HepG2 (cell line): Measurements from ENCODE around the gene TRPT1. TPM values are rescaled to one million over a fixed set of nuclear protein-coding genes. Genes with fewer than 3 reads are reported as not detected.

ENCODE experiments used
- BHLHE40 ChIP-seq: IDR thresholded peaks from 2 replicates; pipeline ENCODE4 v1.6.1; 2011; ENCODE audit warnings: low read length, improper control_type of control experiment
- GFI1 ChIP-seq: sonication (generic); formaldehyde crosslinking; IDR thresholded peaks from 2 replicates; pipeline ENCODE4 v1.5.0; 2020; ENCODE audit warnings: missing genetic modification reagents, mild to moderate bottlenecking, borderline replicate concordance
- HOXA9 ChIP-seq: sonication (generic); formaldehyde crosslinking; IDR thresholded peaks from 2 replicates; pipeline ENCODE4 v1.8.1; 2022; ENCODE audit warnings: missing genetic modification reagents, mild to moderate bottlenecking, moderate library complexity, borderline replicate concordance
- KLF11 ChIP-seq: IDR thresholded peaks from 2 replicates; pipeline ENCODE4 v1.6.1; 2016; ENCODE audit warnings: missing compliant biosample characterization
- MAZ ChIP-seq, 2 experiments: sonication (generic) in 1 of 2; formaldehyde crosslinking in 1 of 2; IDR thresholded peaks; 2 replicates each; pipeline versions ENCODE4 v1.5.0 to v1.6.1; 2012 to 2020; ENCODE audit warnings: low read depth in 2 of 2, mild to moderate bottlenecking in 2 of 2, borderline replicate concordance in 1 of 2, improper control_type of control experiment in 1 of 2, low read length in 1 of 2, missing genetic modification reagents in 1 of 2, moderate library complexity in 1 of 2
- MEF2D ChIP-seq: sonication (generic); formaldehyde crosslinking; IDR thresholded peaks from 2 replicates; pipeline ENCODE4 v1.5.1; 2020; ENCODE audit warnings: mild to moderate bottlenecking, missing genetic modification reagents
- MXD4 ChIP-seq: IDR thresholded peaks from 2 replicates; pipeline ENCODE4 v1.6.1; 2016; ENCODE audit warnings: mild to moderate bottlenecking, missing biosample characterization, missing genetic modification reagents
- PHF20 ChIP-seq: sonication (generic); formaldehyde crosslinking; IDR thresholded peaks from 2 replicates; pipeline ENCODE4 v1.5.0; 2020; ENCODE audit warnings: mild to moderate bottlenecking, missing genetic modification reagents
- SALL2 ChIP-seq: sonication (generic); formaldehyde crosslinking; IDR thresholded peaks from 2 replicates; pipeline ENCODE4 v1.8.1; 2023; ENCODE audit warnings: mild to moderate bottlenecking, missing genetic modification reagents, inconsistent platforms
- ZNF460 ChIP-seq: sonication (generic); formaldehyde crosslinking; IDR thresholded peaks from 2 replicates; pipeline ENCODE4 v1.5.1; 2020; ENCODE audit warnings: missing genetic modification reagents, mild to moderate bottlenecking, borderline replicate concordance
- polyA plus RNA-seq, 8 experiments: library from polyadenylated mRNA; depleted of rRNA in 3 of 8; stranded (reverse) in 7 of 8; unstranded in 1 of 8; fragments of >200 nt; fragmentation: Illumina TruSeq in 4 of 8; extraction: Trizol in 4 of 8; gene quantifications; 2 replicates each; pipeline versions ENCODE4 v1.2.1 to v1.2.3, GENCODE V29; 2011 to 2016; ENCODE audit warnings: low read depth in 4 of 8, missing spikeins in 1 of 8, mixed read lengths in 1 of 8; ENCODE audit not compliant: insufficient read depth in 1 of 8
- total RNA-seq, 5 experiments: library from RNA; depleted of rRNA; stranded (reverse); fragments of >200 nt; fragmentation: Illumina TruSeq; extraction: Trizol; gene quantifications; 2 replicates each; pipeline ENCODE4 v1.2.3, GENCODE V29; 2016; ENCODE audit warnings: low read depth in 1 of 5
- TF ChIP-seq, protein P1 (sequence below): sonication (generic); formaldehyde crosslinking; IDR thresholded peaks from 2 replicates; pipeline ENCODE4 v1.9.0; 2022; ENCODE audit warnings: low read depth, missing genetic modification reagents
- TF ChIP-seq, protein P2 (sequence below): sonication (generic); formaldehyde crosslinking; IDR thresholded peaks from 2 replicates; pipeline ENCODE4 v1.4.0; 2020; ENCODE audit warnings: missing genetic modification reagents
- TF ChIP-seq, protein P3 (sequence below): IDR thresholded peaks from 2 replicates; pipeline ENCODE4 v1.6.1; 2016; ENCODE audit warnings: mild to moderate bottlenecking, missing biosample characterization, missing genetic modification reagents
- TF ChIP-seq, protein P4 (sequence below): sonication (generic); formaldehyde crosslinking; IDR thresholded peaks from 2 replicates; pipeline ENCODE4 v1.4.0; 2020; ENCODE audit warnings: missing genetic modification reagents
- TF ChIP-seq, protein P5 (sequence below): sonication (generic); formaldehyde crosslinking; IDR thresholded peaks from 2 replicates; pipeline ENCODE4 v1.5.0; 2020; ENCODE audit warnings: mild to moderate bottlenecking, missing genetic modification reagents, borderline replicate concordance

Gene TRPT1
- total and polyA plus RNA-seq, 2 of the 13 experiments (the other 11 are each of a cell fraction or from before 2014, with no cell fraction given): 24.8 to 40.7 TPM

DNA sequence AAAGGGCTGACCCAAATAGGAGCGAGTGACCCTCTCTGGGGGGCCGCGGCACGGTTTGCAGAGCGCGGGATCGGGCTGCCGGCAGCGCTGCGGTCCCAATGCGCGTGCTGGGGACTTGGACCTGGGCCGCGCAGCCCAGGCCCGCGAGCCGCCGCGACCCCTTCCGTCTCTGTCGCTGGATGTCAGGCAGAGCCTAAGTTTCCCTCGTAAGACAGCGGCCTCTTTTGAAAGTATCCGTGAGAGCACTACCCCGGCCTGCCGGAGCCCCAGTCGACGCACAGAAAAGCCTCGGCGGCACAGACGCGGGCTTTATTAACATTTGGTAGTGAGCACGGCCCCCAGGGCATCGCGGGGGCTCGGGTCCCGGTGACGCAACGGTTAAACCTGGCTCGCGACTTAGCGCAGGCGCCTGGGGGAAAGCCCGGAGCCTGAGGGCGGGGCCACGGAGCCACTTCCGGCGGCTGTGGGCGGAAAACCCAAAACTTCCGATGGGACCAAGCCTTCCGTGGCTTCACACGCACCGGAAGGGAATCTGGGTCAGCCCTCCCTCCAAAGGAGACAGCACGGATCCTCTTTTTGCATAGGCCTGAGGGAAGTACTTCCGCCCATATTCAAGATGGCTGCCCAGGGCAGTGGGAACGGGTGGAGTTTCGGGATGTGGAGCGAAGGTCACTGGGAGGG lies 43.7 kb upstream of the TRPT1 start (continued):
- TF ChIP-seq, protein P1, sequence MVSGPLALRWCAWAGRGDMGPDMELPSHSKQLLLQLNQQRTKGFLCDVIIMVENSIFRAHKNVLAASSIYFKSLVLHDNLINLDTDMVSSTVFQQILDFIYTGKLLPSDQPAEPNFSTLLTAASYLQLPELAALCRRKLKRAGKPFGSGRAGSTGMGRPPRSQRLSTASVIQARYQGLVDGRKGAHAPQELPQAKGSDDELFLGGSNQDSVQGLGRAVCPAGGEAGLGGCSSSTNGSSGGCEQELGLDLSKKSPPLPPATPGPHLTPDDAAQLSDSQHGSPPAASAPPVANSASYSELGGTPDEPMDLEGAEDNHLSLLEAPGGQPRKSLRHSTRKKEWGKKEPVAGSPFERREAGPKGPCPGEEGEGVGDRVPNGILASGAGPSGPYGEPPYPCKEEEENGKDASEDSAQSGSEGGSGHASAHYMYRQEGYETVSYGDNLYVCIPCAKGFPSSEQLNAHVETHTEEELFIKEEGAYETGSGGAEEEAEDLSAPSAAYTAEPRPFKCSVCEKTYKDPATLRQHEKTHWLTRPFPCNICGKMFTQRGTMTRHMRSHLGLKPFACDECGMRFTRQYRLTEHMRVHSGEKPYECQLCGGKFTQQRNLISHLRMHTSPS (CRISPR knock-in tag): no peak
- TF ChIP-seq, protein P2, sequence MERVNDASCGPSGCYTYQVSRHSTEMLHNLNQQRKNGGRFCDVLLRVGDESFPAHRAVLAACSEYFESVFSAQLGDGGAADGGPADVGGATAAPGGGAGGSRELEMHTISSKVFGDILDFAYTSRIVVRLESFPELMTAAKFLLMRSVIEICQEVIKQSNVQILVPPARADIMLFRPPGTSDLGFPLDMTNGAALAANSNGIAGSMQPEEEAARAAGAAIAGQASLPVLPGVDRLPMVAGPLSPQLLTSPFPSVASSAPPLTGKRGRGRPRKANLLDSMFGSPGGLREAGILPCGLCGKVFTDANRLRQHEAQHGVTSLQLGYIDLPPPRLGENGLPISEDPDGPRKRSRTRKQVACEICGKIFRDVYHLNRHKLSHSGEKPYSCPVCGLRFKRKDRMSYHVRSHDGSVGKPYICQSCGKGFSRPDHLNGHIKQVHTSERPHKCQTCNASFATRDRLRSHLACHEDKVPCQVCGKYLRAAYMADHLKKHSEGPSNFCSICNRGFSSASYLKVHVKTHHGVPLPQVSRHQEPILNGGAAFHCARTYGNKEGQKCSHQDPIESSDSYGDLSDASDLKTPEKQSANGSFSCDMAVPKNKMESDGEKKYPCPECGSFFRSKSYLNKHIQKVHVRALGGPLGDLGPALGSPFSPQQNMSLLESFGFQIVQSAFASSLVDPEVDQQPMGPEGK (CRISPR knock-in tag): peak; percentile 93
- no peak; the same call in 1 of the 2 replicates for TF ChIP-seq GFI1 (CRISPR knock-in tag)
- TF ChIP-seq, protein P3, sequence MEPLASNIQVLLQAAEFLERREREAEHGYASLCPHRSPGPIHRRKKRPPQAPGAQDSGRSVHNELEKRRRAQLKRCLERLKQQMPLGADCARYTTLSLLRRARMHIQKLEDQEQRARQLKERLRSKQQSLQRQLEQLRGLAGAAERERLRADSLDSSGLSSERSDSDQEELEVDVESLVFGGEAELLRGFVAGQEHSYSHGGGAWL (CRISPR knock-in tag): peak; percentile 70; the same call in 1 of the 2 replicates
- peak; percentile 93 for TF ChIP-seq PHF20
- TF ChIP-seq MEF2D (CRISPR knock-in tag): peak; percentile 79
- TF ChIP-seq SALL2 (CRISPR knock-in tag): 0 out of 2 replicates have a peak, but pooled peaks have one; percentile 71
- TF ChIP-seq, protein P4, sequence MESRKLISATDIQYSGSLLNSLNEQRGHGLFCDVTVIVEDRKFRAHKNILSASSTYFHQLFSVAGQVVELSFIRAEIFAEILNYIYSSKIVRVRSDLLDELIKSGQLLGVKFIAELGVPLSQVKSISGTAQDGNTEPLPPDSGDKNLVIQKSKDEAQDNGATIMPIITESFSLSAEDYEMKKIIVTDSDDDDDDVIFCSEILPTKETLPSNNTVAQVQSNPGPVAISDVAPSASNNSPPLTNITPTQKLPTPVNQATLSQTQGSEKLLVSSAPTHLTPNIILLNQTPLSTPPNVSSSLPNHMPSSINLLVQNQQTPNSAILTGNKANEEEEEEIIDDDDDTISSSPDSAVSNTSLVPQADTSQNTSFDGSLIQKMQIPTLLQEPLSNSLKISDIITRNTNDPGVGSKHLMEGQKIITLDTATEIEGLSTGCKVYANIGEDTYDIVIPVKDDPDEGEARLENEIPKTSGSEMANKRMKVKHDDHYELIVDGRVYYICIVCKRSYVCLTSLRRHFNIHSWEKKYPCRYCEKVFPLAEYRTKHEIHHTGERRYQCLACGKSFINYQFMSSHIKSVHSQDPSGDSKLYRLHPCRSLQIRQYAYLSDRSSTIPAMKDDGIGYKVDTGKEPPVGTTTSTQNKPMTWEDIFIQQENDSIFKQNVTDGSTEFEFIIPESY (CRISPR knock-in tag): no peak; the same call in 1 of the 2 replicates
- peak; percentile 62; the same call in 1 of the 2 replicates for TF ChIP-seq KLF11 (CRISPR knock-in tag)
- TF ChIP-seq BHLHE40: no peak
- TF ChIP-seq MXD4 (CRISPR knock-in tag): peak; percentile 77
- TF ChIP-seq ZNF460 (CRISPR knock-in tag): no peak; the same call in 1 of the 2 replicates
- TF ChIP-seq, protein P5, sequence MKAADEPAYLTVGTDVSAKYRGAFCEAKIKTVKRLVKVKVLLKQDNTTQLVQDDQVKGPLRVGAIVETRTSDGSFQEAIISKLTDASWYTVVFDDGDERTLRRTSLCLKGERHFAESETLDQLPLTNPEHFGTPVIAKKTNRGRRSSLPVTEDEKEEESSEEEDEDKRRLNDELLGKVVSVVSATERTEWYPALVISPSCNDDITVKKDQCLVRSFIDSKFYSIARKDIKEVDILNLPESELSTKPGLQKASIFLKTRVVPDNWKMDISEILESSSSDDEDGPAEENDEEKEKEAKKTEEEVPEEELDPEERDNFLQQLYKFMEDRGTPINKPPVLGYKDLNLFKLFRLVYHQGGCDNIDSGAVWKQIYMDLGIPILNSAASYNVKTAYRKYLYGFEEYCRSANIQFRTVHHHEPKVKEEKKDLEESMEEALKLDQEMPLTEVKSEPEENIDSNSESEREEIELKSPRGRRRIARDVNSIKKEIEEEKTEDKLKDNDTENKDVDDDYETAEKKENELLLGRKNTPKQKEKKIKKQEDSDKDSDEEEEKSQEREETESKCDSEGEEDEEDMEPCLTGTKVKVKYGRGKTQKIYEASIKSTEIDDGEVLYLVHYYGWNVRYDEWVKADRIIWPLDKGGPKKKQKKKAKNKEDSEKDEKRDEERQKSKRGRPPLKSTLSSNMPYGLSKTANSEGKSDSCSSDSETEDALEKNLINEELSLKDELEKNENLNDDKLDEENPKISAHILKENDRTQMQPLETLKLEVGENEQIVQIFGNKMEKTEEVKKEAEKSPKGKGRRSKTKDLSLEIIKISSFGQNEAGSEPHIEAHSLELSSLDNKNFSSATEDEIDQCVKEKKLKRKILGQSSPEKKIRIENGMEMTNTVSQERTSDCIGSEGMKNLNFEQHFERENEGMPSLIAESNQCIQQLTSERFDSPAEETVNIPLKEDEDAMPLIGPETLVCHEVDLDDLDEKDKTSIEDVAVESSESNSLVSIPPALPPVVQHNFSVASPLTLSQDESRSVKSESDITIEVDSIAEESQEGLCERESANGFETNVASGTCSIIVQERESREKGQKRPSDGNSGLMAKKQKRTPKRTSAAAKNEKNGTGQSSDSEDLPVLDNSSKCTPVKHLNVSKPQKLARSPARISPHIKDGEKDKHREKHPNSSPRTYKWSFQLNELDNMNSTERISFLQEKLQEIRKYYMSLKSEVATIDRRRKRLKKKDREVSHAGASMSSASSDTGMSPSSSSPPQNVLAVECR (CRISPR knock-in tag): peak; percentile 79; the same call in 1 of the 2 replicates
- TF ChIP-seq MAZ (IDR thresholded peaks at IDR 0.05; ENCODE audit: borderline replicate concordance, low read depth, low read length): peak; percentile 96
- peak; percentile 89 for TF ChIP-seq MAZ (CRISPR knock-in tag; IDR thresholded peaks at IDR 0.05; ENCODE audit: low read depth)
- TF ChIP-seq HOXA9 (CRISPR knock-in tag): 0 out of 2 replicates have a peak, but pooled peaks have one; percentile 22
